G401 (cell line): ENCODE results near the gene LRP10. TPM values are rescaled to one million over a fixed set of nuclear protein-coding genes. Genes with fewer than 3 reads are reported as not detected.
"Not testable (repeated sequence)": the region's sequence is repeated elsewhere in the genome, so short reads cannot be mapped to it uniquely, and the experiment has no call there.

Experiments
- DNase-seq: peaks from one replicate; pipeline ENCODE4 v3.0.0-alpha.2; 2015; ENCODE audit warnings: low spot score
- in situ Hi-C: cut with HindIII; loops from 2 replicates; pipeline ENCODE4 v1.10.0; 2016; ENCODE audit warnings: low sequenced_read_pairs, mixed read lengths
- total RNA-seq: library from RNA; depleted of rRNA; stranded (reverse); fragments of >200 nt; shearing (Covaris generic); gene quantifications from 2 replicates; pipeline ENCODE4 v1.2.3, GENCODE V29; 2014

Gene LRP10
- total RNA-seq, 1 experiment from 2014 or later, result 37.1 TPM

- in situ Hi-C loops, result no loop called here
- no peak for DNase-seq
Measured at GRCh38 chr14:22901799-22902198, 30.3 kb downstream of the LRP10 start.

DNA sequence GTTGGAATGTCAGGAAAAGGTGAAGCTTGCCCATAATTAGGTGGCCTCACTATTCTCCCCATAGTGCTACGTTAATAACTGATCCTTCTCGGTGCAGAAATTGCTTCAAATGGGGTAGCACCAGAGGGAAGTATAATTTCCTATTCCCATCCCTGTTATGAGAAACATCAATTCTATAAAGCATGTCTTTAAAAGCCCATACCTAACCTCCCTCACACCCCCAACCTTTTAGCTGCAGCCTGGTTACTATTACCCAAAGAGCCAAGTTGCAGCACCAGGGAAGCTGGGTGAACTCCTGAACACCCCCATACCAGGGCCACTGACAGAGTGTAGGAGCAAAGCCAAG is 32.2 kb downstream of the LRP10 start:
- in situ Hi-C loops, result no loop called here
- no peak for DNase-seq

- no peak for DNase-seq
- in situ Hi-C loops, result no loop called here
Measured at GRCh38 chr14:22905627-22906026, 34.1 kb downstream of the LRP10 start.

DNA sequence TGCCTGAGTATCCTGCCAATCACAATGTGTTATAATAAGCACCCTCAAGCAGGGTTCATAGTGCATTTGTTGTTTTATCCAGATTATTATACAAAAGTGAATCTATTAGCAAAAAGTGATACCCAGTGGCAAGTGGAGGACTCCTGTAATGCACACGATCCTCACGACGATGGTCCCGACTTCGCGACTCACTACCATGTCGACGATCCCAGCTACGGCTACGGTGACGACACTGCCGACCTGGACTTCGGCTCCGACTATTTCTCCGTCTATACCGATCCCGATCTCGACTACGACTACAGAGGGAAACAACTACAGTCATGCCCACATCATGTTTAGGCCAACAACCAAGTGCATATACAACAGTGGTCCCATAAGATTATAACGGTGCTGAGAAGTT is 34.5 kb downstream of the LRP10 start:
- no peak for DNase-seq
- in situ Hi-C loops, result no loop called here

- in situ Hi-C loops, result no loop called here
- no peak for DNase-seq
Measured at GRCh38 chr14:22907429-22907828, 35.9 kb downstream of the LRP10 start.

DNA sequence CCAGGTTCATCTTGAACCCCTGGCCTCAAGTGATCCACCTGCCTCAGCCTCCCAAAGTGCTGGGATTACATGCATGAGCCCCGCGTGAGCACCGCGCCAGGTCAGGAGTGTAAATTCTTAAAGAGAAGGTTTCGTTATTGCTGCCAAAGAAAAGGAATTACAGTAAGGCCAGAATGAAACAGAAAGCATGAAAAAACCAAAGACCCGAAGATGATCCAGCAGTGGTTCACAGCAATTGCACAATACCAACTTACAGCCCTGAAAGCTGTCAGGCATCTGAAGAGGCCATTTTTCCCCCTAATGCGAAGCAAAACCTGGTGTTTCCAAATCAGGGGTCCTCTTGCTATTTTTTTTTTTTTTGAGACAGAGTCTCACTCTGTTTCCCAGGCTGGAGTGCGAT is 37.1 kb downstream of the LRP10 start:
- no peak for DNase-seq
- in situ Hi-C loops, result no loop called here

- DNase-seq, result no peak
- in situ Hi-C loops, result no loop called here
Measured at GRCh38 chr14:22910916-22911315, 39.4 kb downstream of the LRP10 start.

DNA sequence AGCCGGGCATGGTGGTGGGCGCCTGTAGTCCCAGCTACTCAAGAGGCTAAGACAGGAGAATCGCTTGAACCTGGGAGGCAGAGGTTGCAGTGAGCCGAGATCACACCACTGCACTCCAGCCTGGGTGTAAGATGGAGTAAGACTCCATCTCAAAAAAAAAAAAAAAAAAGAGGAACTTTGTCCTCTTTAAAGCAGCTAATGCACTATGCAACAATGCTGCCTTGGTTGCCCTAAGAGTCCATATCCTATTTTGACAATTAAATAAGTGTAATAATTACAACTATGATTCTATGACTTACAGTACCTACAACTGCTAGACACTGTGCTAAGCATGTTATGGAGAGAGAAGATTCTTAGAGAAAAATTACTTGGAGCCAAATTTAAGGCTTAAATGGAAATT is 43.3 kb downstream of the LRP10 start:
- DNase-seq, in situ Hi-C loops: not testable (repeated sequence)

DNA sequence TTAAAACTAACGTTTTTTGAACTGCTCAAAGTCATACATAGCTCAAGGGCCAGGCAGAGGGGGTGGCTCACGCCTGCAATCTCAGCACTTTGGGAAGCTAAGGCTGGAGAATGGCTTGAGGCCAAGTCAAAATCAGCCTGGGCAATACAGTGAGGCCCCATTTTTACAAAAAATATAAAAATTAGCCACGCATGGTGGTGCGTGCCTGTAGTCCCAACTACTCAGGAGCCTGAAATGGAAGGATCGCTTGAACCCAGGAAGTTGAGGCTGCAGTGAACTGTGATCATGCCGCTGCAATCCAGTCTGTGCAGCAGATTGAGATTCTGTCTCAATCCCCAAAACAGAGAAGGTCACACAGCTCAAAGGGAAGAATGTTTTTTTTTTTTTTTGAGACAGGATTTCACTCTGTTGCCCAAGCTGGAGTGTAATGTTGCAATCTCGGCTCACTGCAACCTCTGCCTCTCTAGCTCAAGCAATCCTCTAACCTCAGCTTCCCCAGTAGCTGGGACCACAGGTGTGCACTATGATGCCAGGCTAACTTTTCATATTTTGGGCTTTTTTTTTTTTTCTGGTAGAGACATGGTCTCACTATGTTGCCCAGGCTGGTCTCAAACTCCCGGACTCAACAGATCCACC is 44.5 kb downstream of the LRP10 start:
- in situ Hi-C loops, result no loop called here
- DNase-seq, result no peak

GRCh38 chr14:22918804-22919600 is 47.5 kb downstream of the LRP10 start, which contains the start of gene RBM23:
RBM23 (minus strand) TSS chr14:22919149.
- in situ Hi-C loops, result no loop called here
- peak; percentile 100 for DNase-seq

DNA sequence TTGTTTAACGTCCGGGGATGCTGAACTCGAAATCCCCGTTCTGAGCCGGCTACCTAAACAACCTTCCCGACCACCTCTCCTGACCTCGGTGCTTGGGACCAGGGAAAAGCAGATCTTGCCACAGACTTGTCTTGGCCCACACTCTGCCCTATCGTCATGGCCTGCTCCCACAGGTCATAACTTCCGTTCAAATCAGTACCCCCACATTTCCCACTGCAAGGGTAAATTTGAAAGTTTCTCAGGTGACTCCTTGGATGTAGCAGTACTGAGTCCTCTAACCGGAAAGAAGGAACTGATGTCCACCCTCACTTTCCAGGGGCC is 48.0 kb downstream of the LRP10 start:
- no peak for DNase-seq
- in situ Hi-C loops, result no loop called here

GRCh38 chr14:22920697-22921096 is 49.2 kb downstream of the LRP10 start:
- in situ Hi-C loops, result no loop called here
- no peak for DNase-seq

DNA sequence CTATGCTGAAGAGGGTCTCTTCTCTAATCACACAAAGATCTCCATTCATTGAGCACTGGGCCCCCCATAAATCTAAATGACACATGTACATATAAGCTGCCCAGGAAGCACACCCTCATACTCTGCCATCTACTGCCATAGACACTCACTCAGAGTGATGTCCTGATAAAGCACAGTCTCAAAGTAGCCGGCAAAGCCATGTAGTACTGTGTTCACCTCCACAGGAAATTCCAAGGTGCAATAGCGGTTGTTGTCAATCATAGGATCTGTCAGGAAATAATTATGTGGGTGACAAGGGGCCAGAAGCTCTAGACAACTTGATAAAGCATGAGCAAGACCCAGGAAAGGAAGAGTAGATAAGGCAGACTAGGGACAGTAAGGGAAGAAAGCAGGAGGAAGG is 50.8 kb downstream of the LRP10 start:
- no peak for DNase-seq
- in situ Hi-C loops, result no loop called here

DNA sequence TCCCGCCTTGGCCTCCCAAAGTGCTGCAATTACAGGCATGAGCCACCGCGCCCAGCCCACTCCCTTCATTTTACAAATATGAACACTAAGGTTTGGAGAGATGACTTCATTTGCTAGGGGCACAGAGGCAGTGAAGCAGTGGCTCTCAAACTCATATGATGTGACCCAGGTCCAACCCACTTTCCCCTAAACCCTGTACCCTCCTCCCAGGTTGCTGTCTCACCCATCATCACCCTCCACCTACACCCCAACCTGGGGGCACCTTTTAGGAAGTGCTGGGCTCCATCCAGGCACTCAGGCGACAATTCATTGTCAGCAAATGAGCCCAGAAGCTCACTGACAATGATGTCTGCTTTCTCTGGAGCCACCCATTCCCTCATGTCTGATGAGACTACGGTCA is 52.2 kb downstream of the LRP10 start:
- in situ Hi-C loops, result no loop called here
- DNase-seq, result no peak

DNA sequence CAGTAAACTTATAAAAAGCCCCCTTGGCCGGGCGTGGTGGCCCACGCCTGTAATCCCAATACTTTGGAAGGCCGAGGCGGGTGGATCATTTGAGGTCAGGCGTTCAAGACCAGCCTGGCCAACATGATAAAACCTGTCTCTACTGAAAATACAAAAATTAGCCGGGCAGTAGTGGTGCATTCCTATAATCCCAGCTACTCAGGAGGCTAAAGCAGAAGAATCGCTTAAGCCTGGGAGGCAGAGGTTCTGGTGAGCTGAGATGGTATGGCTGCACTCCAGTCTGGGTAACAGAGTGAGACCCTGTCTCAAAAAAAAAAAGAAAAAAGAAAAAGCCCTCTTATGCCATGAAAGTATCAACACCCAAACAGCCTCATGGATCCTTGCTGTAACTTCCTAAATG is 54.0 kb downstream of the LRP10 start:
- in situ Hi-C loops, result no loop called here
- DNase-seq, result no peak

- no peak for DNase-seq
- in situ Hi-C loops, result no loop called here
Measured at GRCh38 chr14:22926316-22926715, 54.8 kb downstream of the LRP10 start.

DNA sequence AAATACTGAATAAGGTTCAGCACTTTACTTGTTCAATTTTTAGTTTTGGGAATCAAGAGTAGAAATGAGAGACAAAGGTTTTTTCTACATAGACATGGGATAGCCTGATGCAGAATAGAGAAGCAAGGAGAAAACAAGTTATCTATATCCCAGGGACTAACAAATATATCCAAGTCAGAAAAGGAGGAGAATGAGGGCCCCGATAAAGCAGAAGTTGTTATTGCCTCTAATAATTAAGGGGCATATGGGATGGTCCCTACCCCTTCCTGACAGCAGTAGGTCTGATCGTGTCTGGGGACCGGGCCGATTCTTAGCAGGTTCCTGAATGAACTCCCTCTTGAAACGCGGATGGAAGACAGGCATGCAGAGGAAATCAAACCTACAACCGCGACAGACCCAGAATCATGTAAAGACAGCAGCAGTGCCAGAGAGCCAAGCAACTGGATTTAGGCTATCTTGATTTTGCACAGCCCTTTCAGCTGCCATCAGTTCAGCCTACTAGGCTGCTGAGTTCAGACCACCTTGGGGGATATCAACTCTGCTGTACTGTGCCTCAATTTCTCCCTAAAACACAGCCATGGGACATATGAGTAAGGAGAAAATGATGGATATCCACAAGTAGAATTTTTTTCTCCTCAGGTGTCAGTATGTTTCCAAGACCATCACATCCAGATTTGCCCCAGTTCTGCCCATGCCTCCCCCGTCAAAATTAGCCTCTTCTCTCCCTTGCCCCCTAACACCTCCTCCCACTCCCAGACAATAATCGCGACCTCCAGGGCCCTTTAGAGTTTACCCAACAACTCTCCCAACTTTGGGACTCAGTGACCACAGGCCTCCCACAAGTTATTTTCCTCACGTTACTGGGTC is 56.9 kb downstream of the LRP10 start:
- no peak for DNase-seq
- in situ Hi-C loops, result no loop called here

GRCh38 chr14:22929104-22929960 is 57.8 kb downstream of the LRP10 start, which contains the start of gene PRMT5:
PRMT5 (minus strand) TSS chr14:22929376; CDS start chr14:22929361, 15 bp downstream.
- in situ Hi-C loops, result no loop called here
- DNase-seq, result peak; percentile 100

- in situ Hi-C loops, result no loop called here
- DNase-seq, result no peak
Measured at GRCh38 chr14:22929961-22930364, 58.4 kb downstream of the LRP10 start.
